ENCODE results near the gene DOCK11.
"Not testable (repeated sequence)": the region's sequence is repeated elsewhere in the genome, so short reads cannot be mapped to it uniquely, and the experiment has no call there.

DOCK11 gene

DNA sequence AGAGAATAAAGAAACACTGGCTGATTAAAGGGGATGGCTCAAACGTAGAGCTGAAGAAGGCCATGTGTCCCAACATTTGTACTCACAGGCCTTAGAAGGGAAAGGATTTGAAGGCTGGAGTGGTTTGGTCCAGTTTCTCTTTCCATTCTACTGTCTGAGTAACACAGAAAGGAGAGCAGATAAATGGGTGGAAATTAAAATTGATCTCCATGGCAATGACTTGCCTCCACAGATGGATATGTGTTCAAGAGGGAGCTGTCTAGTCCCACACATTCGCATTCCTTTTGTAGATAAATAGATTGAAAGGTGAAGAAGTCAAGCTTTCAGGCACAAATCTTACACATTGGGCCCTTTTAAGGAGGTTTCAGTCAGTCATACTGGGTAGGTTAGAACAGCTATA, 74.6 kb downstream of the DOCK11 start:
- no peak for DNase-seq (ENCODE audit: low spot score)

- DNase-seq (ENCODE audit: low spot score) = no peak
Measured at GRCh38 chrX:118571836-118572235, 76.2 kb downstream of the DOCK11 start.

DNA sequence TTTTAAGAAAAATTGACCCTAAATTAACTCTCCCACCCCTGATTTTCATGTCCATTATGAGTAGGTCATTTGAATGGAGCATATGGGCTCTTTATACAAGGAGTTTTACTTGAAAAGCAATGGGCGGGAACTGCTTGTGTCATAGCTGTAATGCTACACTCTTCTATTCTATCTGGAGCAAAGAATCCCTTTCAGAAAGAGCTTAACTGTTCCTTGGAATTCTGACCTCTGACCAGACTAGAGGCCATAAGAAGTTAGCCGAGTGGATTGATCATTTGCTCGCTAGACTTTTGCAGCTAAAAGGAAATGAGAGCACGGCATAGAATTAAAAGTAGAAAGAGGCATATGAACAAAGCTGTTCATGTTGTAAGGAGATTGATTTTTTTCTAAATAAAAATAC, 79.1 kb downstream of the DOCK11 start:
- no peak for DNase-seq (ENCODE audit: low spot score)

- peak; percentile 59 for DNase-seq (ENCODE audit: low spot score)
Measured at GRCh38 chrX:118577041-118577440, 81.4 kb downstream of the DOCK11 start.

DNA sequence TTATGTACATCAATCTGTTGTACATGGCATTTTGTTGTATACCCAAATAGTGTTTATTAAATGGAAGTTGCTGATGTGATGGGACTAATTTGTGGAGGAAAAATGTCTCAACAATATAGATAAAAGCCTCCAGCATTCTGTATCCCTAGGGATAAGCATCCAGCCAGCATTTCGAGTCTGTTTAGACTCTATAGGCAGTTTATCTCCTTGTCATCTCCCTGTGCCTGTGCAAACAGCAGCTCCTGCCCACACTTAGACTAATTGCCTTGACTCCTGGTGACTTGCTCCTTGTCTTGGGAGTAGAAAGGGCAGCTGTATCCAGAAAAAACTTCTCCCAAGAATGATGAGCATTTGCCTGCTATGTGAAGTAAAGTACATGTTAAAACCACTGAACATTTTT, 83.8 kb downstream of the DOCK11 start:
- DNase-seq (ENCODE audit: low spot score) = no peak

DNA sequence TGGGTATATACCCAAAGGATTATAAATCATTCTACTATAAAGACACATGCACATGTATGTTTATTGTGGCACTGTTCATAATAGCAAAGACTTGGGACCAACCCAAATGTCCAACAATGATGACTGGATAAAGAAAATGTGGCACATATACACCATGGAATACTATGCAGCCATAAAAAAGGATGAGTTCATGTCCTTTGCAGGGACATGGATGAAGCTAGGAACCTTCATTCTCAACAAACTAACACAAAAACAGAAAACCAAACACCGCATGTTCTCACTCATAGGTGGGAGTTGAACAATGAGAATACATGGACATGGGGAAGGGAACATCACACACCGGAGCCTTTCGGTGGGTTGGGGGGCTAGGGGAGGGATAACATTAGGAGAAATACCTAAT, 87.3 kb downstream of the DOCK11 start:
- DNase-seq (ENCODE audit: low spot score) = not testable (repeated sequence)

GRCh38 chrX:118583781-118584180, 88.2 kb downstream of the DOCK11 start:
- no peak for DNase-seq (ENCODE audit: low spot score)

GRCh38 chrX:118585296-118585695, 89.7 kb downstream of the DOCK11 start:
- no peak for DNase-seq (ENCODE audit: low spot score)

DNA sequence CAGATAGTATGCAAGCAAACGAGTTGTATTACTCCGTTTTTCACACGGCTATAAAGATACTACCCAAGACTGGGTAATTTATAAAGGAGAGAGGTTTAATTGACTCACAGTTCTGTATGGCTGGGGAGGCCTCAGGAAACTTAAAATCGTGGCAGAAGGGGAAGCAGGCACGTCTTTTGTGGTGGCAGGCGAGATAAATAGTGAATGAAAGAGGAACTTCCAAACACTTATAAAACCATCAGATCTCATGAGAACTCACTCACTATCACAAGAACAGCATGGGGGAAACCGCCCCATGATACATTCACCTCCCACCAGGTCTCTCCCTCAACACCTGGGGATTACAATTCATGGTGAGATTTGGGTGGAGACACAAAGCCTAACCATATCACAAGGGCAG, 90.6 kb downstream of the DOCK11 start:
- not testable (repeated sequence) for DNase-seq (ENCODE audit: low spot score)

GRCh38 chrX:118588715-118589114, 93.1 kb downstream of the DOCK11 start:
- no peak for DNase-seq (ENCODE audit: low spot score)

DNA sequence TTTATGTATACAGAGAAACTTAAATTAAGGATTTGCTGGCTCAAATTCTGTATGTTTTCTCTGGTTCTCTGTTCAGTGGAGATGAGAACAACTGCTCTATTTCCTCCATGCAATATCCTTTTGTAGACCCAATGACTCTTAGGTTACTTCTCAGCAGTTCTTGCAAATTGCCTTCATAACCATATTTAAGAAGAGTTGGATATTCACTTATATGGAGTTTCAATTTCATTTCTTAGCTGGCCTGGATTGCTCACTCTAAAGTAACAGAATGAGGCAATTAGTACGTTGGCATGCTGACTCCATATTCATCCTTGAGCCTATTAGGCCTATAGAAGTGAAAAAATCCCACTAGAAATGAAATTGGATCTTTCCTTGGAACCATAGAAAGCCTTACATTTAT, 93.6 kb downstream of the DOCK11 start:
- DNase-seq (ENCODE audit: low spot score) = no peak

GRCh38 chrX:118593407-118593806, 97.8 kb downstream of the DOCK11 start:
- no peak for DNase-seq (ENCODE audit: low spot score)

GRCh38 chrX:118594697-118595420, 99.2 kb downstream of the DOCK11 start:
- DNase-seq (ENCODE audit: low spot score) = no peak

GRCh38 chrX:118595501-118596042, 100.0 kb downstream of the DOCK11 start:
- no peak for DNase-seq (ENCODE audit: low spot score)

GRCh38 chrX:118596390-118596789, 100.8 kb downstream of the DOCK11 start:
- no peak for DNase-seq (ENCODE audit: low spot score)

DNA sequence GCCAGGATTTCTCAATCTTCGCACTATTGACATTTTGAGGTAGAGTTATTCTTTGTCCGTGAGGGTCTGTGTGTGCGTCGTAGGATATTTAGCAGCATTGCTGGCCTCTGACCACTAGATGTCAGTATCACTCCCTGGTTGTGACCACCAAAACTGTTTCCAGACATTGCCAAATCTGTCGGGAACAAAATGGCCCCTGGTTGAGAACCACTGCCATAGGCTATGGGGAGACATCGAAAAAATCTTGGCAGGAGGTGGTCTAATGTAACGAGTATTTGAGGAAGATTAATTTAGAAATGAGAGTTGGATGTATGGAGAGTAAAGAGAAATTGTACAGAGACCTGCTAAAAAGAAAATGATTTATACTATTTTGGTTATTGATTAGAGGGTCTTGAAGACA, 108.4 kb downstream of the DOCK11 start:
- peak; percentile 53 for DNase-seq (ENCODE audit: low spot score)

- DNase-seq (ENCODE audit: low spot score) = no peak
Measured at GRCh38 chrX:118612290-118612689, 116.7 kb downstream of the DOCK11 start.

DNA sequence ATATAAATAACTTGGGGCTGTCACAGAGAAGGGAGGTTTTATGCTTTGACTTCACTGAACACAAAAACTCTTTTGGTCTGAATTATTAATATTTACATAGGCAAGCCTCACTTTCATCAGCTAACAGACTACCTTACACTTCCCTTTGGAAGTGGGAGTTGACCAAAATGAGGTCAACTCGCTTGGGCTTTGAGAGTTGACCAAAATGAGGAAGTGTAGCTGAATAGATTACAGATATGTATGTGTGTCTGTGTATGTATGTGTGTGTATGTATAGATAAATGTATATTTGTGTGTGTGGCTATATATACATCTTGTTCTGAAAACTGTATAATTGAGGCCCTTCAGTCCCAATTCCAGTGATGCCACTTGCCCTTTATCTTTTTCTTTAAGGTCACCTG, 118.5 kb downstream of the DOCK11 start:
- no peak for DNase-seq (ENCODE audit: low spot score)

DNA sequence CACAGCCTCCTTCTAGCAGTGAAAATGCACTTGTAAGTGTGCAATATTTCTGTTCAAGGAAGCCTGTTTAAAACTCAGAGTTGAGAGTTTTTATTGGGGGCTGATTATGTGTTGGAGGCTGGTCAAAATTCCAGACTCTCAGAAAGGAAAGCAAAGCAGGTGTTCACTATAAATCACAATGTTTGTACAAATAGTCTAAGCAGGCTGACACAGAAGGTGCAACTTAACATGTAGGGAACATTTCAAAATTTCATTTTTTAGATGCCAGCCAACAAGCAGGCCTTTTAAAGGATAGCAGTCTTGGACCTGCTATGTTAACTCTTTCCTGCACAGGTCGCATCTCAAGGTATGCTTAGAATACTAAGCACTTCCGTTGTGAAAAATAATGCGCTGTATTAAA, 119.5 kb downstream of the DOCK11 start:
- DNase-seq (ENCODE audit: low spot score) = no peak

- no peak for DNase-seq (ENCODE audit: low spot score)
Measured at GRCh38 chrX:118621081-118621759, 125.6 kb downstream of the DOCK11 start.

DNA sequence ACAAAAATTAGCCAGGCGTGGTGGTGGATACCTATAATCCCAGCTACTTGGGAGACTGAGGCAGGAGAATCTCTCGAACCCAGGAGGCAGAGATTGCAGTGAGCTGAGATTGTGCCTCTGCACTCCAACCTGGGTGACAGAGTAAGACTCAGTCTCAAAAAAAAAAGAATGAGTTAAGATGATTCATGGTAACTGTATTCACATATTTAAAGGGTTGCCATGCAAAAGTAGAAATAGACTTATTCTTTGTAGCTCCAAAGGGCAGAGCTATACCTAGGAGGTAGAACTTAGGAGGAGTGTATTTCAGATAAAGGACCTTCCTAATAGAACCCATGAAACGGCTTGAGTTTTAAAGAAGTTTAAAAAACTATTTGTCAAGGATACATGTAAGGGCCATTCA, 127.4 kb downstream of the DOCK11 start:
- no peak for DNase-seq (ENCODE audit: low spot score)

- DNase-seq (ENCODE audit: low spot score) = no peak
Measured at GRCh38 chrX:118626346-118626745, 130.7 kb downstream of the DOCK11 start.

- DNase-seq (ENCODE audit: low spot score) = peak; percentile 11
Measured at GRCh38 chrX:118627084-118627758, 131.6 kb downstream of the DOCK11 start.
